HS-27A (cell line): Measurements from ENCODE around the gene IGF1R.

Experiments
- DNase-seq: peaks from one replicate; pipeline ENCODE4 v3.0.0-alpha.2; 2012; ENCODE audit warnings: low read depth, missing footprints

Gene IGF1R

DNA sequence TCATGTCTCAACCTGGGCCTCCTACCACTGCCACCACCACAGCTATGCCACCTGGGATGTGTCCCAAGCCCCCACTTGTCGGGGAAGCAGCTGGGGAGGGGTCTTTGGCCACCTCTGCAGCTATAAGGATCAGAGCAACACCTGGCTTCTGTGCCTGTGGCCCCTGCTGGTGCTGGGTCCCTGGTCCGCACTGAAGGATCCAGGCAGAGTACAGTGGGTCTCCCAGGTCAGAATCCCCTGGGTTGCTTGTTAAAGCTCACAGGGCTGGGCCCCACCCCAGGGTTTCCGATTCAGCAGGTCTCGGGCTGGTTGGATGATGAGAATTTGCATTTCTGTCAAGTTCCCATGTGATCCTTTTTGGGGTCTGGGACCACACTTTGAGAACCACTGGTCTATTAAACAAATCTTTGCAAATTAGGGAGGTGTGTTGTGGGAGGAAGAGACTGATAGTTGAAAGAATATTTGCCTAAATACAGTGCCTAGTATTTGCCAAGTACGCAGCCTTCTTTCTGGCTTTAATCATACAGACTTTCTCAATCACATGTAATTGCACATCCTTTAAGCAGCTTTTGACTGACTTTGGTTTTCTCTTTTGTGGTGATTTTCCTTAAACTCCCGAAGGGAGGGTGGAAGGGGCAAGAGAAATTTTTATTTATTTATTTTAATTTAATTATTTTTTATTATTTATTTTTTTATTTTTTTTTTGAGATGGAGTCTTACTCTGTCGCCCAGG lies 127.3 kb downstream of the IGF1R start:
- no peak for DNase-seq

DNA sequence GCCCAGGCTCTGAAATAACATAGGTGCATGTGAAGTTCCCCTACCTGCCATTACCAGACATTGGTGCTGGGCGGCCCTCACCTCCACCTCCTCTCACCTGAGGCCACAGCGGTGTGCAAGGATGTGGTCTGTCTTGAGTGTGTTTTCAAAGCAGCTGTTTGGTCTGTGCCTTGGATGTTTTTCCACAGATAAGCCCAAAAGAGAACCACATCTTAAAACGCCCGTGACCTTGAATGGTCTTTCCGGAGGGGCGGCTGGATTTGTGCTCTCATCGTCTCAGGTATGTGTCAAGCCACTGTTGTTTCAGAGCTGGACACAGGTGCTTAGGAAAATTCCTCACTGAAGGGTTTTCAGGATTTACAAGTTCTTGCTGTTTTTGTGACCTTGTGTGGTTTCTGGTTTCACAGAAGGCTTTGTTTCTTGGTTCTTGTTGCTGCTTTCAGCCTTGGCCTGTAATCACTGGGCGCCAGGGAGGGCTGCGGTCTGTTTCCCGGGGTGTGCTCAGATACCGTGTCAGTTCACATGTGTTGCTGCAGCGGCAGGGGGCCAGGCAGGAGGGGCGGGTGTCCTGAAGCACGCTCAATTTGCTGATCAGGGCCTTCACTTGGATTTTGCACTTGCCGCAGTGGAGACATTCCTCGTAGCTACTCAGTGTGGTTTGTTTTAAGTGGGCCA lies 128.4 kb downstream of the IGF1R start:
- DNase-seq: no peak

DNA sequence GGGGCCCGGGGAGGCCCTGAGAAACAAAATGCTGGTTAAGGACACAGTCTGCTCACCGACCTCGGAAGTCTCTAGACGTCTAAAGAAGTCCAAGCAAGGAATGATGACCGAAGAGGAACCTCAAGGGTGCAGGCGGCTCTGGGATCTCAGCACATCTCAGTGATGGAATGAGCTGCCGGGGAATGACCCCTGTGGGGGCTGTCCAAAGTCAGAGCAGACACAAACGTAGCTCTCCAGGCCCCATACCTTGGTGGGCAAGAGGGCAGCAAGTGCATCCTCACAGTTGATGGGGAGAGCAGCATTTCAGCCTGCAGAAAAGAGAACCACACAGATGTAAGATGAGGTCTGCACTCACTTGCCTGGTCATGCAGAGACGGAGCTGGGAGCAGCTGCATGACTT lies 129.1 kb downstream of the IGF1R start:
- DNase-seq: no peak

DNA sequence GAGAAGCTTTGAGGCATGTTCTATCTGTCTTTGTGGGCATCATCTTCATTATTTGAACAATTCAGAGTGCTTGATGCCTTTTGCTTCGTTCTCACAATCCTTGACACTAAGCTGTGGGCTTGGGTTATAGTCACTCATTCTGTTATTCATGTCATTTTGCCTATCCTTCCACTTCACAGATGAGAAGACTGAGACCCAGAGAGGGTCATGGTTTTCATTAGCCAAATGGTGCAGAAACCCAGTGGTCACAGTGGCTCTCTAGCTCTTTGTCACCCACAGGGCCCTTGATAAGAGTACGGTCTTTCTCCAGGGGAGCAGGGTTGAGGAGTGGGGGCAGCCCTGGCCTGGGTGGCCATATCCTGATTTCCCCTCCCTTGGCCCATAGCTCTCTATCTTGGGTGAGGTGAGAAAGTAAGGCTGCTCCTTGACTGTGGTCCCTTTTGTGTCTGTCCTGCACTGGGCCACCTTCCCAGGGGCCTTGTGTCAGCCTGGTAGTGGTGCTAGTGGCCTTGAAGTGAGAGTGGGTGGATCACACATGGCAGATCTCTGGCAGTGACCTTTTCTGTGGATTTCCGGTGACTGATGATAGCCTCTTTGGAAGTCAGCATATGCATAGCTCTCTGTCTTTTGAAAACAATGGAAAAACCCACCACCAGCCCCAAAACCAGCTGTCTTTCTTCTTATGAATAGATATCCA lies 130.1 kb downstream of the IGF1R start:
- no peak for DNase-seq

DNA sequence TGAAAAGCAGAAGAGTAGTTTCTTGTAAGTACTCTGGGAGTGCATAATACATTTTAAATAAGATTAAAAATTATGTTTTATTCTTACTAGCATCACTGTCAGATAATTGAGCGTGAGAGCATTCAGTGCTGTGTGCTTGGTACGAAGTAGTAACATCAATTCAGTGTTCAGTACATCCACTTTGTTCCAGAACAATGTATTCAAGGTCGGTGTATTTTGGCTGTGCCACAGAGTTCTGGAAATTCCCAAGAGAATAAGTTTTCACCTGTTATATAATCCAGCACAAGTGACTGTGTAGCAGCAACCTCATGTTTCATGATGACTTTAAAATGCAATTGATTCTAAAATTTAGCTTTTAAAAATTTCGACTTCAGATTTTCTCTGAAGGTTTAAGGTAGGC lies 130.6 kb downstream of the IGF1R start:
- DNase-seq: no peak

DNA sequence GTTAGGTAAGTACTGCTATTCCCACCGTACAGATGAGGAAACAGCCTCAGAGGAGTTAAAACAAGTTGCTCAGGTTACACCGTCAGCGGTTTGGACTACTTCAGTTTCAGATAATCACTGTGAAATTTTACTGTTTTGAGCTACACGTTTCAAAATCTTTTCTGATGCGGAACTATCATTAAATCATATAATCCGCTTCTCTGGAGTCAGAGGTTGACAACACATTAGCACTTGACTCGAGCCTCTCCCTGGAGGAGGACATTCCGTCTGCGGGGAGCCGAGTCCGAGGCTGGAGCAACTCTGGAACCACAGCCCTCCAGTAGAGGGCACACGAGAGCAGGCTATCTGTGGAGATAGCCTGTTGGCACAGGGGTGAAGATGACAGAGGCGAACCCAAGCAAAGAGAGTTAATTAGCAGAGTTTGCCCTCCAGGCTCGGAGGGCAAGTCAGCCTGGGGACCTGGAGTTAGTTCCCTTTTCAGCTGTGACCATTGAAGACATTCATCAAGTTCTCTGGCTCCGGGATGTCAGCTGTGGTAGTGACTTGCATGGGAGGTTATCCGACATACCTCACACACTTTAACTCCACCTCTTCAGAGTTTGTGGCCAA lies 131.2 kb downstream of the IGF1R start:
- peak; percentile 59 for DNase-seq

DNA sequence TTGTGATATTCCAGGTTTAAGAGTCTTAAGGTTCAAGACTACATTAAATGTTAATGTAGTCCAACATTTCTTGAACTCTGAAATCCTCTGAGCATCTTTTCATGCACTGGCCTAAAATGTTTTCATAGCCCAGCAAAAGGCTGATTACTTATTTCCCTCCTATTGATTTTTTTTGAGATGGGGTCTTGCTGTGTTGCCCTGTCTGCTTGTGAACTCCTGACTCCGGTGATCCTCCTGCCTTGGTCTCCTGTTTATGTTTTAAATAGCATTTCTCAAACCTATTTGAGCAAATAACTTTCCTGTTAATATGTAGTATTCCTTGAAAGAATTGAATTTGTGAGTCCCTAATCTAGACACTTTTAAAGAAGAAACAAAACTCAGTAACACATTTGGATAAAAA lies 133.5 kb downstream of the IGF1R start:
- DNase-seq: no peak

DNA sequence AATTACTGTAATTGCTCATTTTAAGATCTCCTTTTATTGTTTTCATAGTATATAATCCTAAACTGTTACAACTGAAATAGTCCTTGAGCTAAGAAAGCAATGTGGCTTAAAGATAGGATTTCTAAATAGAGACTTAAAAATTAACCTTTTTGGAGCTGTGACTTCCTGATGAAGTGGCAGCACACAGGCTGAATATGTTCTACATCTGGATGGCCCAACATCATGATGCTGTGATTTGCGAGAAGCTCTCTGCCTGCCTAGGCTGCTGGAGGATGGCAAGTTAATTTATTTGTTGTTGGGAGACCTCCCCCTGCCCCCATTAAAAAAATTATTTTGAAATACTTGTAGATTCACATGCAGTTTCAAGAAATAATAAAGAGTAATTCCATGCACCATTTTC lies 134.5 kb downstream of the IGF1R start:
- DNase-seq: no peak

DNA sequence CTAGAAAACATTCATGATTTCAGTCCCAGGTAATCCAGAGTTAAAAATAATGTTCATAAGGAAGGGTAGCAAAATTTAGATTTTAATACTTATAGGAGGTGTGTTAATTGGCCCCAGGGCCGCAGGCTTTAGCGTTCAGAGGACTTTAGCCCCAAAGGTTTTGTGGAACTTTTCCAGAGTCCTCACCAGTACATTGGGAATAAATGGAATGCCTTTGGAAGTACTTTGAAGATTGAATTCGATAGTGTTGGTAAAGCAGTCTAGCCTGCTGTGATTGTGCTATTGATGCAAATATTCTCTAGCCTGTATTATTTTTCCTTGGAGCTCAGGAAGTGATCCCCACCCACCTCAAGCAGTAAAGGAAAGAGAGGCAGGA lies 137.1 kb downstream of the IGF1R start:
- no peak for DNase-seq

DNA sequence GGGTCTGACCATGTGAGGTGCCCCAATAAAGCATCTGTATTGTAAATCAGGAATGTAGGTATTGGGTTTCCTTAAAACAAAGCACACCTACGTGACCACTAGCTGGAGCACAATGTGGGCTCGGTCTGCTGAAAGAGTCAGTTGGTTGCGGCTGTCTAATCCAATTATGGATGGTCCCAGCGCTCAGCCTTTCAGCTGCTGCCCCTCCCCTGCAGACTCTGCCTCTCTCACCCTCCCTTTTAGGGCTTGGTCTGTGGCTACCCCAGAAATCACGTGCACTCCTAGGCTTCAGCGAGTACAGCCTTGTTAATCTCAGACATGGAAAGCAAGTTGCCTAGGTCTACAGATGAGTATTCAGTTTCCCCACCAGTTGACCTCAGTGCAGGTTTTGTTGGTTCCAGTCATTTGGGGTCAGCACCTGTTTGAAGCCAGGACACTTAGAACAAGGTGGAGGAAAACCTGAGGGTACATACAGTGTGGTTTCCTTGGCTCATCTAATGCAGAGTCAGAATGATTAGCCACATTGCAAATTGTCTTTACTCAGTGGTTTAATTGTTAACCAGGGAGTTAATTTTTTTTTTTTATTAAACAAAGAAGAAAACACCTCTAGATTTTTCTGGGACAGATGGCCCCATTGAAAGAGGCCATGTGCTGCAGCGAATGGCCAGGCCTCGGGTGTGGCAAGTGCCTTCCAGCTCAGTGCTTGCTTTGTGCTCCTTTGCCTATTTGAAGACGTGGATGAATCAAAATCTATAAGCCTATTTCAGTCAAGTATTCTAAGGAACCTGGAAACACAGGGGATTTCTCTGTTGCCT lies 137.7 kb downstream of the IGF1R start:
- no peak for DNase-seq

DNA sequence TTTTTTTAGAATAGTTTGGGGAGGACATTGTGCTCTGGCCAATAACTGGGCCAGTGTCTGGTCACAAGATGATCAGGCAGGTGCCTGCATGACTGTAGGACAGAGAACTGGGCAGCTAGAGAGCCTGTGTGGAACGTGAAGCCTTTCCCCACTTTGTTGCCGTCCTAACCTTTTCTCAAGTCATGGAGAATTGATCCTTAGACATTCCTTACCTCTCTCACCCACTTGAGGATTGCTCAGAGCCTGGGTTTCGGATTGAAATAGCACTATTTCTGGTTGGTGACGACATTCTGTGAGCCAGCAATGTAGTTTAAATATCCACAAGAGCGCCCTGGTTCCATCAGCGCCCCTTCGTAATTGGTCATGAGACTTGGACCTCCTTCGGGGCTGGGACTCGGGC lies 138.4 kb downstream of the IGF1R start:
- no peak for DNase-seq

DNA sequence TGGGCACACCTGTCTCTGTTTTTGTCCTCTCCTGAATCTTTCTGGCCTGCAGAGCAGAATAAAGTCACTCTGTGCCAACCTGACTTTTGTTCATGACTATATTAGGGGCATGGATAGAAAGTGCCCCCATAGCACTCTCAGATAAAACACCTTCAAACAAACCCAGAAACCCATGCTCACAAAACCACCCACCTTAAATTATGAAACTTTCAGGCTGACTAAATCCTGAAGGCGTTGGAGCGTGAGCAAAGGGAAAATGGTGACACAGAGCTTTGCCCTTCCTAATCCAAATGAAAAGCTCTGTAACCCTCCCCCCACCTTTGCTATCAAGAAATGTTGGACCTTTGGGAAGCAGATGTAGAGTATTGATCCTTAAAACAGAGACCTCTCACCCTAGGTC lies 138.9 kb downstream of the IGF1R start:
- DNase-seq: no peak

DNA sequence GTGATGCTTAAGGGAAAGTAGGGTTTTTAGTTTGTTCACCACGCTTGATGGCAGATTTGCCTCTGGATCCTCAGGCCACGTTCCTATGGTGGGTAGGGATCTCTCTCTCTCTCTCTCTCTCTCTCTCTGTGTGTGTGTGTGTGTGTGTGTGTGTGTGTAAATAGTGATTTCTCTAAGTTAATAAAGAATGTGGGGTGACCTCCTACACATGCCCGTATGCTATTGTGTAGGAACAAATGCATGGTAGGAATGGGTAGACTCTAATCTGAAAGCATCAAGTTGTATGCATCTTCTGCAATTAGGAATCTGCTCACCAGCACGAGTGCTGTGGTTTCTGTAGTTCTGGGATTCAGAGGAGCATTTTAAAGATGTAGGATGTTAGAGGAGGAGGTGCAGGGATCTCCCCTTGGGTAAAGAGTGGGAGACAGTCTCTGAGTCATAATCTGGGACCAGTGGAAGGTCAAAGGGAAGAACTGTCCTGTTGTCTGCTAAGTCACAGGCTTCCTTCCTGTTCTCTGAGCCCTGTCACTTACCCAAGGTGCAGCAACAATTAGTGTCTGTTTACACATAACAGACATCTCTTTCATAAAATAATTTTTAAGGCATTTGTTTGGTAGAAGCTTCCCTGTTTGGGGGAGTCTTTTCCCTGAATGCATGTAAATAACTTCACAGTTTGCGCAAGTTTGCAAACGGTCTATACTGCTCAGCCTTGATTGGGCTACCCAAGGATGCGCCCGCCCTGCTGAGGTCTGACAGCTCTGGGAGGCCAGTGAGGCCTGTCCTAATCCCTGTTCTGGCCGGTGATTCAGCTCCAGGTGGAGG lies 139.8 kb downstream of the IGF1R start:
- DNase-seq: no peak

DNA sequence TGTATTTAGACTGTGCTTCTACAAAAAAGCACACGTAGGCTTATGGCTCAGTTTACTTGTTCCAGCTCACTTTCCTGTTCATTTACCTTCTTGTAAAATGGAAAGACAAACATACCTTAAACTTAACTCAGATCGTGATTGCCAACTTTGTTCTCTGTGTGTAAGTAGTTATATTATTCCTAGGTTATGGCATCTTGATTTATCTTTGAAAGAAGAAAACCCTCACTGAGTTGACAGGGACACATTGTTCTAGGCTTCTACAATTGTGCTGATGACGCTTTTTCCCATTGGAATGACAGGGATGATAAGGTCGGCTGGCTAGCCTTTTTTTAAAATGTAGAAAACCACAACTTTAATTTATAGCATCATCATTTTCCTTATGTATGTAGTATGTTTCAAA lies 140.7 kb downstream of the IGF1R start:
- DNase-seq: no peak

DNA sequence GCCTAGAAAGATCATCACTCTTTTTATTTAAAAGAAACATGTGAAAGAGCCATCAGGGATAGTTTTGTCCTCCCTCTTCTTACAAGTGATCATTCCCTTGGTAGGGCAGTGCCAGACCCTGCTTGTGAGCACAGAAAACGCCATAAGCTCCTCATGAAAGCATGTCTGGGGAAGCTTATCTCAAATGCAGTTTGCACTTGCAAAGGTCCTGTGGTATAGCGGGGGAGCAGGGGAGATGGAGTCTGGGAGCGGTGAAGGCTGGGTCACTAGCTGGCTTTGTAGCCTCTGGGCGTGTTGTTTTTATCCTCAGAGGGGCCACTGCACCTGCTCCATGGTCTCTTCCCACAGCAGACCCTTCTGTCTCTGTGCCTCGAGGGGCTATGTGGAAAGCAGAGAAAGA lies 141.9 kb downstream of the IGF1R start:
- DNase-seq: no peak

DNA sequence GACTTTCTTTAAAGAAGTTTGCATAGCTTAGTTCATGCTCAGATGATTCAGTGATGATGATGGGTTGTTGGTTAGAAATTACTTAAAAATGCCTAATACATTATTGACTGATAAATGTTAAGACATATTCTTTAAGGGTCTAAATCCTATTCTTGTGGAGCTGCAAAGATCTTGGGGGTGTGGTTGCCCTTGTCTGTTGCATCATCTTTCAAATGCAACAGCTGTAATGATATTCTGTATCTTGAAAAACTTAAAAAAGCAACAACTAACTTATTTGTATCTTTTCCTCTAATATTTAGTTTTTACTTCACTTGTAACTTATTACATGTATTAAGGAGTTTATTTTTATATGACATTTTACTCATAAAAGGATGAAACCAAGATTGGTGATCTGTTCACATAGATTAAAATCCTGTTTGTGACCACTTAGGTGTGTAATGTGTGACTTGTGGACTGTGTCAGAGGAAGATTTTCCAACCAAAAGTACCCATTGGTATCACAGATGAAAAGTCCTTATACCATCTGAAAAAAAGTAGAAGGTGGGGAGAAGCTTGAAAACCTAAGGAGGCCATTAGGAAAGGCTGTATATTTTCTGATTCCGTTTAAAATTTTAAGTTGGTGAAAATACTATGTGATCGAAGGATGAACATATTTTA lies 142.8 kb downstream of the IGF1R start:
- DNase-seq: no peak

DNA sequence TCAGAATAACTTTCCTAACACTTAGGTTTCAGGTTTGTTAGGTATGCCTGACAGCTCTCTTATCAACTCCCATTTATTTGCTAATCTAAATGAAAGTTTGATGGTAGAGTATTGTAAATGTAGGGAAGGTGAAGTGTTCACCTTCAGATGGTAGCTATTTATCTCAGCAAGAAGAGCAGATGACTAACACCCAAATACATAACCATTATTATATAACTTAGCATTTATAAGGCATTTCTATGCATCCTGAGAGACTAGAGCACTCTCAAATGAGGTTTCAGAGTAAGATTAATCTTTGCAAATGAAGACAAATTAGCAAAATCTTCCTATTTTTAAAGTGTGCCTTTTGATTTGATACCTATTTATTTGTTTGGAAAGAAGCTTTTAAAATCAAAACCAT lies 143.8 kb downstream of the IGF1R start:
- no peak for DNase-seq

DNA sequence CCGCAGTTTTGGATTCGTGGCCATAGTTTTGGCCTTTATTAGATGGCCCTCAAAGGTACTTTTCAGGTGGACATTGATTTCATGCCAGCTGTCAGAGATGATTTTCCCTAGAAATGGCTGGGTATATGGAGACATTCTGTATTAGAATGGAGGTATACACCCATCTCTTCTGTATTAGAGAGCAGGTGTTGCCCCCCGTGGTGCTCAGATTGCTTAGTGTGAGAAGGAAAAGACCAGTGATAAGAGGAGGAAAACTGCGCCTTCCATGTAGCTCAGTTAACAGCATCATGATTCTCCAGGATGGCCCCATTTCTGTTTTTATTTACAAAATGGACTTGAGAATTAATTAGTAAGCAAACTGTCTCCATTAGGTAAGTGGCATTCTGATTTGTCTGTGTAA lies 145.9 kb downstream of the IGF1R start:
- no peak for DNase-seq

DNA sequence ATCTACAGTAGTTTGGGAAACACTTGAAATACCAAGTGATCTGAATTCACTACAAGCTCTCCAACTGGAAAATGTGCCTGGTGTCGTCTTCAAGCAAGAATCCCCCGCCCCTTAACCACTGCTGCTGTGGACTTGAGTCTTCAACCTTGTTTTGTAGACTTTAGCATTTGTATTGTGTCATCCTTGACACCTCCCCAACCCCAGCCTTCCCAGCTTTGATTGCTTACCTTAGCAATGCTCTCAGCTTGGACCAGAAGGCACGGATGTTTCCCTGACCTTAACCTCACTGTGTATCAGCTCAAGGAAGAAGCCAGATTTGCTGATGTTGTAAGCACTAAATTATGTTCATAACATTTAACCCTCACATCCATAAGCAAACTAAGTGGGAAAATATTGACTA lies 146.4 kb downstream of the IGF1R start:
- no peak for DNase-seq

DNA sequence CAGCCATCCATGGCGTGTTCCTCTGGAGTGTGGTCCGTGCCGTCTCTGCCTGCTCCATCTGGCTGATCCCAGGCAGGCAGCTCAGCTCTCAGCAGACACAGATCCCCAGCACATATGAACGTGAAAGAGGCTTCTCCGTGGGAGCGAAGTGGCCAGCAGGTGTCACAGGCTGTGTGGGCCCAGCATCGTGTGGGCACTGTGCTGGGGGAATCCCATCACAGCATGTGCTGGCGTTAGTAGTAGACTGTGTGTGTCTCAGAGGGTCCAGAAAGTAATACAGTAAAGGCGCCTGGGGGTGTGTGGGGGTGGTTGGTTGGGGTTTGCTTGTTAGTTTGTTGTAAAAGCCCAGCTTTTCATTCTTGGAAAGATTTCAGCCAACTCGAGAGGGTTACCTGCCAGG lies 147.6 kb downstream of the IGF1R start:
- no peak for DNase-seq
